ENCODE results near the gene CAPZB.

Gene CAPZB

GRCh38 chr1:19344831-19345230 is 140.5 kb downstream of the CAPZB start:
- no peaks in the 10 kb centered on the region for H3K9me3 ChIP-seq (ENCODE audit: low read length)
- H3K27me3 ChIP-seq (ENCODE audit: insufficient read depth, low read length) = no peaks in the 10 kb centered on the region
- H3K4me1 ChIP-seq (ENCODE audit: insufficient read depth, low read length) = no peaks in the 10 kb centered on the region
- no peak overlapping the region for H2AFZ ChIP-seq (ENCODE audit: low read depth, low read length)
- H3K4me3 ChIP-seq (ENCODE audit: low read length) = no peak overlapping the region
- H3K36me3 ChIP-seq (ENCODE audit: insufficient read depth, low read length) = peaks cover 39% of the 10 kb centered on the region

DNA sequence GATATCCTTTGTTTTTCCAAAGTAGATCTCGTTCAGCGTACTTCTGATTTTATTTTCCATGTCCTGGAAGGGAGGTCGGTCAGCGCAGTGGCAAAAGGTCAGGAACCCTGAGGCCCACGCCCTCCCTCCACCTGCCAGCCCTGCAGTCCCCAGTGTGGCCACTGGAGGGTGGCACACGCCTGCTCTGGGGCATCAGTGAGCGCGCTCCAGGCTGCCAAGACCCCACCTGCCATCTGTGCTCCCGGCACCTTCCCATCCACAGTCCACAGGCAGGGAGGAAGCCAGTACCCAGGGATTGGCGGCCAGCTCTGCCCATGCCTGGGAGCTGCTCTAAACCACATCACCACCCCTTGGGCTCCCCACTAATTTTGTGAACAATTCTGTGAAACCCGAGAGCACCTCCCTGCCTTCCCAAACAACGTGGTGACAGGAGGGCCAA is 140.9 kb downstream of the CAPZB start:
- Histone ChIP-seq H3K9me3 (ENCODE audit: low read length) (no peaks in the 10 kb centered on the region), H3K36me3 (ENCODE audit: insufficient read depth, low read length) (peaks cover 38% of the 10 kb centered on the region), H2AFZ (ENCODE audit: low read depth, low read length) (no peak overlapping the region), H3K4me3 (ENCODE audit: low read length) (no peak overlapping the region), H3K27me3 (ENCODE audit: insufficient read depth, low read length) (no peaks in the 10 kb centered on the region), H3K4me1 (ENCODE audit: insufficient read depth, low read length) (no peaks in the 10 kb centered on the region)

- H3K4me1 ChIP-seq (ENCODE audit: insufficient read depth, low read length) = no peaks in the 10 kb centered on the region
- H3K27me3 ChIP-seq (ENCODE audit: insufficient read depth, low read length) = no peaks in the 10 kb centered on the region
- no peak overlapping the region for H3K4me3 ChIP-seq (ENCODE audit: low read length)
- H3K9me3 ChIP-seq (ENCODE audit: low read length) = no peaks in the 10 kb centered on the region
- H2AFZ ChIP-seq (ENCODE audit: low read depth, low read length) = no peak overlapping the region
- peaks cover 39% of the 10 kb centered on the region for H3K36me3 ChIP-seq (ENCODE audit: insufficient read depth, low read length)
Observed at GRCh38 chr1:19343617-19344350, 141.6 kb downstream of the CAPZB start.

GRCh38 chr1:19342894-19343616 is 142.3 kb downstream of the CAPZB start:
- Histone ChIP-seq H3K9me3 (ENCODE audit: low read length) (no peaks in the 10 kb centered on the region), H2AFZ (ENCODE audit: low read depth, low read length) (no peak overlapping the region), H3K36me3 (ENCODE audit: insufficient read depth, low read length) (peaks cover 39% of the 10 kb centered on the region), H3K27me3 (ENCODE audit: insufficient read depth, low read length) (no peaks in the 10 kb centered on the region), H3K4me3 (ENCODE audit: low read length) (no peak overlapping the region), H3K4me1 (ENCODE audit: insufficient read depth, low read length) (no peaks in the 10 kb centered on the region)

DNA sequence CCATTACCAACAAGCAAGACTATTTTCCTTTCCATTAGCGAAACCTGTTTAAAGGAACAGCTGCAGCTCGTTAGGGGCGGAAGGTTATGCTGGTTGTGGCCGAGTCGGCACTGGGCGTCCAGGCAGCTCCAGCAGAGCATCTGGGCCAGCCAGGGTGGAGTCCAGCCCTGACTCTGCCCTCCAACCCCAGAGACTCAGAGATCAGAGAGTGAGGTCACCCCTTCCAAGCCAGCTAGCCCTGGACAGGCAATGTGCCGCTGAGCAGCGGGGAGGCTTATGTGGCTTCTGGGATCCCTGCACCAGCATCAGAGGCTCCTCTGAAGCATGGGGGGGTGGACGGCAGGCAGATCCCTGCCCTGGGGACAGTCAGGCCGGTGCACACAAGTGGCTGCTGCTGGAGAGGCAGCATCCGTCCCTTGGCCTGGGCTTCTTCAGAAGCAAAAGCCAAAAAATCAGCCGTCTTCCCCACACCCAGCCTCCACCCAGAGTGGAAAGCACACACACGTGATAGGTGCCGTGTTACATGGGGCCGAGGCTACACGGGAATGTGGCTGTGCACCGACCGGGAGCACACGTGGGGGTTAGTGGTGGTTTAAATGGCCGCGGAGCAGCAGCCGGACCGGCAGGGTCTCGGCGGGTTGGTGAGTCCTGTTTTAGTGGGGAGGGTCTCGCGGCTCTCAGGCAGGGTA is 143.1 kb downstream of the CAPZB start:
- Histone ChIP-seq H3K36me3 (ENCODE audit: insufficient read depth, low read length) (peaks cover 36% of the 10 kb centered on the region), H3K9me3 (ENCODE audit: low read length) (no peaks in the 10 kb centered on the region), H3K4me3 (ENCODE audit: low read length) (no peak overlapping the region), H2AFZ (ENCODE audit: low read depth, low read length) (no peak overlapping the region), H3K4me1 (ENCODE audit: insufficient read depth, low read length) (no peaks in the 10 kb centered on the region), H3K27me3 (ENCODE audit: insufficient read depth, low read length) (no peaks in the 10 kb centered on the region)

GRCh38 chr1:19341201-19342061 is 143.9 kb downstream of the CAPZB start:
- Histone ChIP-seq H3K27me3 (ENCODE audit: insufficient read depth, low read length) (no peaks in the 10 kb centered on the region), H3K4me1 (ENCODE audit: insufficient read depth, low read length) (no peaks in the 10 kb centered on the region), H3K9me3 (ENCODE audit: low read length) (no peaks in the 10 kb centered on the region), H2AFZ (ENCODE audit: low read depth, low read length) (no peak overlapping the region), H3K4me3 (ENCODE audit: low read length) (no peak overlapping the region), H3K36me3 (ENCODE audit: insufficient read depth, low read length) (peaks cover 35% of the 10 kb centered on the region)

- Histone ChIP-seq H3K4me1 (ENCODE audit: insufficient read depth, low read length) (no peaks in the 10 kb centered on the region), H3K27me3 (ENCODE audit: insufficient read depth, low read length) (no peaks in the 10 kb centered on the region), H3K36me3 (ENCODE audit: insufficient read depth, low read length) (peaks cover 34% of the 10 kb centered on the region), H3K4me3 (ENCODE audit: low read length) (no peak overlapping the region), H3K9me3 (ENCODE audit: low read length) (no peaks in the 10 kb centered on the region), H2AFZ (ENCODE audit: low read depth, low read length) (no peak overlapping the region)
Observed at GRCh38 chr1:19340387-19340937, 144.9 kb downstream of the CAPZB start.

- no peak overlapping the region for H2AFZ ChIP-seq (ENCODE audit: low read depth, low read length)
- H3K4me3 ChIP-seq (ENCODE audit: low read length) = no peak overlapping the region
- no peaks in the 10 kb centered on the region for H3K4me1 ChIP-seq (ENCODE audit: insufficient read depth, low read length)
- no peaks in the 10 kb centered on the region for H3K9me3 ChIP-seq (ENCODE audit: low read length)
- peaks cover 28% of the 10 kb centered on the region for H3K36me3 ChIP-seq (ENCODE audit: insufficient read depth, low read length)
- H3K27me3 ChIP-seq (ENCODE audit: insufficient read depth, low read length) = no peaks in the 10 kb centered on the region
Observed at GRCh38 chr1:19339214-19339861, 146.0 kb downstream of the CAPZB start.

DNA sequence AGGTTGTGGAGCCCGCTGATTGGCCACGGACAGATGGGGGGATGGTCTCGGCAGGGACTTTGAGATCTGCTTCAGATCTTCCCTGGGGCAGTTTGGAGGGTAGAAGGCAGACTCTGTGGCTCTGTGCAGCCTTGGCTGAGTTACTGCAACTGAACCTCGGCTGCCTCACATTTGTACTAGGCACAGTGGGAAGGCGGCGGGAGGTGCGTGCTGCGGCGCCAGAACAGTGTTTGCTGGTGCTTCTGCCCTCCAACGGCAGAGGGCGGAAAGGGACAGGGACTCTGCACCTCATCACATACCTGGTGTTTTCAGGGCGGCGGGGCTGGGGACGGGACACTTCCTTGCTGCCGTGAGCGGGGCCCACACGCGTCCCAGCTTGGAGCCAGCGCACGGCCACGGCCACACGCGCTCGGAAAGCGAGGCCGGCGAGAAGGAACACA is 147.0 kb downstream of the CAPZB start:
- H3K9me3 ChIP-seq (ENCODE audit: low read length) = no peaks in the 10 kb centered on the region
- H3K4me1 ChIP-seq (ENCODE audit: insufficient read depth, low read length) = no peaks in the 10 kb centered on the region
- peaks cover 19% of the 10 kb centered on the region for H3K36me3 ChIP-seq (ENCODE audit: insufficient read depth, low read length)
- no peak overlapping the region for H3K4me3 ChIP-seq (ENCODE audit: low read length)
- H3K27me3 ChIP-seq (ENCODE audit: insufficient read depth, low read length) = no peaks in the 10 kb centered on the region
- H2AFZ ChIP-seq (ENCODE audit: low read depth, low read length) = no peak overlapping the region

GRCh38 chr1:19337289-19337688 is 148.1 kb downstream of the CAPZB start:
- Histone ChIP-seq H3K36me3 (ENCODE audit: insufficient read depth, low read length) (peaks cover 15% of the 10 kb centered on the region), H3K4me1 (ENCODE audit: insufficient read depth, low read length) (no peaks in the 10 kb centered on the region), H3K9me3 (ENCODE audit: low read length) (no peaks in the 10 kb centered on the region), H2AFZ (ENCODE audit: low read depth, low read length) (no peak overlapping the region), H3K4me3 (ENCODE audit: low read length) (no peak overlapping the region), H3K27me3 (ENCODE audit: insufficient read depth, low read length) (no peaks in the 10 kb centered on the region)

DNA sequence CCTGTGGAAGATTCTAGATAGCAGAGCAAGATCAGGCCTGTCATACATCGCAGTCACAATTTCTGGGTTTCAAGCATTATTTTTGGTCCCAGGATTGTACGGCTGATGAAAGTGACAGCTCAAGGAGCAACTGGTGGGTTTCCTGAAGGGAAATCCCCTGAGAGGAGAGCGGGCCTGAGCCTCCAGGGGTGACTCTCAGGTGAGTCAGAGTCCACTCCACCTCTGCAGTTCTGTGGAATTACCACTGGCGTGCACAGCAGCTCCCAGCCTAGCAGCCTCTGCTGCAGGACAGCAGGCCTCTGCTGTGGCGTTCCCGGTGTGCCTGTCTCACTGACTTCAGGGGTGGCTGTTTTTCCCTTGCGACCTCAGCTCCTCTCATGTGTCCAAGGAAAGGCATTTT is 148.8 kb downstream of the CAPZB start:
- no peak overlapping the region for H2AFZ ChIP-seq (ENCODE audit: low read depth, low read length)
- peaks cover 16% of the 10 kb centered on the region for H3K36me3 ChIP-seq (ENCODE audit: insufficient read depth, low read length)
- no peak overlapping the region for H3K4me3 ChIP-seq (ENCODE audit: low read length)
- H3K4me1 ChIP-seq (ENCODE audit: insufficient read depth, low read length) = no peaks in the 10 kb centered on the region
- no peaks in the 10 kb centered on the region for H3K9me3 ChIP-seq (ENCODE audit: low read length)
- no peaks in the 10 kb centered on the region for H3K27me3 ChIP-seq (ENCODE audit: insufficient read depth, low read length)

All from neuron (in vitro differentiated cells).